ENCODE results near the gene ALDH3B1. TPM values are rescaled to one million over a fixed set of nuclear protein-coding genes. Genes with fewer than 3 reads are reported as not detected.
A peak's percentile ranks its signal among the peaks of the same experiment; 100 is the strongest.

Gene ALDH3B1
- total and polyA plus RNA-seq, 3 donors from 2014 or later = 4.4 to 8.1 (median 5.3) TPM

GRCh38 chr11:68018730-68019190, 8.6 kb downstream of the ALDH3B1 start:
- Histone ChIP-seq H3K36me3 (ENCODE audit: low read depth, missing control alignments) (no peaks in the 10 kb centered on the region), H3K27me3 (no peaks in the 10 kb centered on the region), H3K4me3 (no peak overlapping the region), H3K9me3 (no peaks in the 10 kb centered on the region), H3K4me1 (peaks cover 16% of the 10 kb centered on the region), H3K27ac (no peak overlapping the region)
- DNase-seq = no peak
- intact Hi-C loops (cut with DNase I; ENCODE audit: low total_unique reads) = no loop called here
- TF ChIP-seq CTCF (IDR thresholded peaks at IDR 0.05) (no peak), POLR2A (IDR thresholded peaks at IDR 0.05) (no peak)
- 93 to 94% methylated on average over 18 of the region's 18 CpGs for WGBS, 2 donors

GRCh38 chr11:68019486-68019885, 9.4 kb downstream of the ALDH3B1 start:
- H3K4me1 ChIP-seq = peaks cover 16% of the 10 kb centered on the region
- TF ChIP-seq CTCF (IDR thresholded peaks at IDR 0.05) (no peak), POLR2A (IDR thresholded peaks at IDR 0.05) (no peak)
- no peaks in the 10 kb centered on the region for H3K36me3 ChIP-seq (ENCODE audit: low read depth, missing control alignments)
- intact Hi-C loops (cut with DNase I; ENCODE audit: low total_unique reads) = no loop called here
- H3K4me3 ChIP-seq = no peak overlapping the region
- no peaks in the 10 kb centered on the region for H3K9me3 ChIP-seq
- no peak overlapping the region for H3K27ac ChIP-seq
- no peak for DNase-seq
- WGBS, 2 donors = 98 to 100% methylated on average over 4 to 11 of the region's 12 CpGs
- no peaks in the 10 kb centered on the region for H3K27me3 ChIP-seq

- no peaks in the 10 kb centered on the region for H3K27me3 ChIP-seq
- H3K9me3 ChIP-seq = no peaks in the 10 kb centered on the region
- H3K36me3 ChIP-seq (ENCODE audit: low read depth, missing control alignments) = no peaks in the 10 kb centered on the region
- H3K4me1 ChIP-seq = peaks cover 16% of the 10 kb centered on the region
- no peak overlapping the region for H3K4me3 ChIP-seq
- intact Hi-C loops (cut with DNase I; ENCODE audit: low total_unique reads) = no loop called here
- H3K27ac ChIP-seq = no peak overlapping the region
- TF ChIP-seq CTCF (IDR thresholded peaks at IDR 0.05) (peak in 1 of 3 experiments; percentile 8), POLR2A (IDR thresholded peaks at IDR 0.05) (no peak)
- DNase-seq = no peak
- WGBS, 2 donors = 52 to 55% methylated on average over 8 to 11 of the region's 11 CpGs
These were observed 10.4 kb downstream of the ALDH3B1 start for GRCh38 chr11:68020575-68020974.

- Histone ChIP-seq H3K9me3 (no peaks in the 10 kb centered on the region), H3K4me3 (no peak overlapping the region), H3K27ac (no peak overlapping the region), H3K4me1 (peaks cover 16% of the 10 kb centered on the region), H3K36me3 (ENCODE audit: low read depth, missing control alignments) (no peaks in the 10 kb centered on the region), H3K27me3 (no peaks in the 10 kb centered on the region)
- TF ChIP-seq POLR2A (IDR thresholded peaks at IDR 0.05) (no peak), CTCF (IDR thresholded peaks at IDR 0.05) (peak in 2 of 3 experiments; percentile 10 to 16)
- DNase-seq = no peak
- 74 to 76% methylated on average over 14 to 27 of the region's 27 CpGs for WGBS, 2 donors
- intact Hi-C loops (cut with DNase I; ENCODE audit: low total_unique reads) = no loop called here
These were observed 11.2 kb downstream of the ALDH3B1 start for GRCh38 chr11:68021167-68021787.

GRCh38 chr11:68022531-68022930, 12.4 kb downstream of the ALDH3B1 start:
- Histone ChIP-seq H3K36me3 (ENCODE audit: low read depth, missing control alignments) (no peaks in the 10 kb centered on the region), H3K27ac (no peak overlapping the region), H3K4me1 (peaks cover 4% of the 10 kb centered on the region), H3K27me3 (no peaks in the 10 kb centered on the region), H3K9me3 (no peaks in the 10 kb centered on the region), H3K4me3 (no peak overlapping the region)
- no peak for DNase-seq
- TF ChIP-seq POLR2A (IDR thresholded peaks at IDR 0.05) (no peak), CTCF (IDR thresholded peaks at IDR 0.05) (no peak)
- WGBS, 2 donors = 90% methylated on average over 13 of the region's 13 CpGs; no CpG with 5 or more reads in 1 of the 2 donors
- intact Hi-C loops (cut with DNase I; ENCODE audit: low total_unique reads) = no loop called here

Data from testis (tissue), 3 donors.